H1 (cell line): ENCODE data around the gene ERC1. TPM values are rescaled to one million over a fixed set of nuclear protein-coding genes. Genes with fewer than 3 reads are reported as not detected.

ENCODE experiments used
- CTCF ChIA-PET: fragments of 300-600 bp; sonication (Branson Sonifier 250); formaldehyde crosslinking; loops from one replicate; lab custom pipeline; 2021; ENCODE audit not compliant: partially characterized antibody; lab: Charles Lee
- POLR2A ChIA-PET: fragments of 300-600 bp; sonication (Branson Sonifier 250); formaldehyde crosslinking; loops from one replicate; lab custom pipeline; 2021; ENCODE audit warnings: inconsistent platforms; ENCODE audit not compliant: partially characterized antibody; lab: Charles Lee
- DNase-seq, 2 experiments: peaks; one replicate each; pipeline versions ENCODE4 v3.0.0 to v3.0.0-alpha.2; 2010 to 2022; ENCODE audit warnings: low spot score in 2 of 2, low read depth in 1 of 2, mixed read lengths in 1 of 2
- FAIRE-seq: peaks from 2 replicates; lab custom pipeline; 2011; peaks lifted over from hg19 to GRCh38; lab: Jason Lieb, UNC
- H2AFZ ChIP-seq: 2 replicates; pipeline ENCODE4 v1.8.1; 2012; ENCODE audit warnings: low read length, inconsistent platforms
- H2AK5ac ChIP-seq: 2 replicates; pipeline ENCODE4 v1.6.1; 2013; ENCODE audit warnings: low read depth, low read length
- H2BK120ac ChIP-seq: replicated peaks from 2 replicates; pipeline ENCODE3; 2013; ENCODE audit warnings: low read depth, low read length, inconsistent platforms
- H2BK12ac ChIP-seq: 2 replicates; pipeline ENCODE4 v1.6.1; 2013; ENCODE audit warnings: low read depth, low read length
- H2BK15ac ChIP-seq: 2 replicates; pipeline ENCODE4 v1.6.1; 2013; ENCODE audit warnings: low read length
- H2BK20ac ChIP-seq: 2 replicates; pipeline ENCODE4 v1.6.1; 2013; ENCODE audit warnings: low read length
- H2BK5ac ChIP-seq: 2 replicates; pipeline ENCODE4 v1.6.1; 2013; ENCODE audit warnings: low read depth, low read length
- H3K14ac ChIP-seq: 2 replicates; pipeline ENCODE4 v1.6.1; 2013; ENCODE audit warnings: inconsistent platforms; ENCODE audit not compliant: insufficient read length
- H3K18ac ChIP-seq: 2 replicates; pipeline ENCODE4 v1.6.1; 2013; ENCODE audit warnings: low read length; ENCODE audit errors: extremely low read depth
- H3K23ac ChIP-seq: 2 replicates; pipeline ENCODE4 v1.6.1; 2013; ENCODE audit warnings: inconsistent platforms; ENCODE audit not compliant: insufficient read length
- H3K23me2 ChIP-seq: 2 replicates; pipeline ENCODE4 v1.6.1; 2013; ENCODE audit warnings: low read depth, low read length
- H3K27ac ChIP-seq: 2 replicates; pipeline ENCODE4 v1.6.1; 2011; ENCODE audit warnings: low read depth, low read length, inconsistent platforms
- H3K27me3 ChIP-seq, 4 experiments: replicated peaks in 1 of 4; 1 replicate in 1 of 4; 2 replicates in 3 of 4; pipeline versions ENCODE4 v1.6.1 to v1.8.1; 2011 to 2013; ENCODE audit warnings: low read length in 3 of 4, mild to moderate bottlenecking in 3 of 4, inconsistent platforms in 2 of 4, mixed read lengths in 2 of 4, moderate library complexity in 1 of 4; ENCODE audit not compliant: control insufficient read depth in 3 of 4, insufficient read depth in 3 of 4; ENCODE audit errors: extremely low read depth in 1 of 4
- H3K36me3 ChIP-seq, 4 experiments: 2 replicates each; pipeline versions ENCODE4 v1.6.1 to v1.8.1; 2011 to 2013; ENCODE audit warnings: mild to moderate bottlenecking in 4 of 4, low read length in 3 of 4, moderate library complexity in 2 of 4, control low read depth in 1 of 4, inconsistent platforms in 1 of 4; ENCODE audit not compliant: insufficient read depth in 4 of 4, control insufficient read depth in 2 of 4
- H3K4ac ChIP-seq: replicated peaks from 2 replicates; pipeline ENCODE3; 2013; ENCODE audit warnings: low read length, low read depth, mixed read lengths, inconsistent platforms; ENCODE audit not compliant: insufficient read length
- H3K4me1 ChIP-seq, 4 experiments: replicated peaks in 1 of 4; 1 replicate in 1 of 4; 2 replicates in 3 of 4; pipeline versions ENCODE4 v1.6.1 to v1.8.1; 2011 to 2013; ENCODE audit warnings: low read length in 3 of 4, inconsistent platforms in 2 of 4, mixed read lengths in 1 of 4; ENCODE audit not compliant: insufficient read depth in 4 of 4, control insufficient read depth in 3 of 4
- H3K4me2 ChIP-seq, 2 experiments: 2 replicates each; pipeline versions ENCODE4 v1.6.1 to v1.8.1; 2011 to 2013; ENCODE audit warnings: low read depth in 2 of 2, low read length in 2 of 2, control low read depth in 1 of 2, inconsistent platforms in 1 of 2, mild to moderate bottlenecking in 1 of 2; ENCODE audit not compliant: insufficient read depth in 1 of 2
- H3K4me3 ChIP-seq, 4 experiments: fragments of 200-600, 300-600 bp in 1 of 4; sonication (generic), shearing (Covaris generic), sonication (Bioruptor Twin) in 1 of 4; 2 replicates each; pipeline versions ENCODE4 v1.5.1 to v1.8.1; 2011 to 2016; ENCODE audit warnings: low read length in 4 of 4, low read depth in 3 of 4, control low read depth in 2 of 4, inconsistent platforms in 2 of 4, mild to moderate bottlenecking in 2 of 4, mixed read lengths in 1 of 4, moderate library complexity in 1 of 4; ENCODE audit not compliant: insufficient read depth in 2 of 4; ENCODE audit errors: extremely low read depth in 1 of 4
- H3K56ac ChIP-seq: replicated peaks from 2 replicates; pipeline ENCODE3; 2013; ENCODE audit warnings: low read depth, mild to moderate bottlenecking, mixed read lengths, low read length, inconsistent platforms; ENCODE audit not compliant: insufficient read length
- H3K79me1 ChIP-seq: 2 replicates; pipeline ENCODE4 v1.6.1; 2013; ENCODE audit warnings: low read depth, low read length, control low read depth
- H3K79me2 ChIP-seq, 2 experiments: 2 replicates each; pipeline versions ENCODE4 v1.6.1 to v1.8.1; 2012 to 2013; ENCODE audit warnings: low read length in 2 of 2, mild to moderate bottlenecking in 2 of 2, inconsistent platforms in 1 of 2; ENCODE audit not compliant: insufficient read depth in 2 of 2, control insufficient read depth in 1 of 2
- H3K9ac ChIP-seq, 4 experiments: replicated peaks in 1 of 4; 1 replicate in 1 of 4; 2 replicates in 3 of 4; pipeline versions ENCODE4 v1.6.1 to v1.8.1; 2011 to 2013; ENCODE audit warnings: low read depth in 3 of 4, low read length in 3 of 4, control low read depth in 2 of 4, mild to moderate bottlenecking in 2 of 4, moderate library complexity in 2 of 4, inconsistent platforms in 1 of 4; ENCODE audit errors: extremely low read depth in 1 of 4
- H3K9me3 ChIP-seq, 2 experiments: 2 replicates each; pipeline versions ENCODE4 v1.6.1 to v1.8.1; 2012 to 2013; ENCODE audit warnings: mild to moderate bottlenecking in 2 of 2, moderate library complexity in 2 of 2, control low read depth in 1 of 2, inconsistent platforms in 1 of 2, low read depth in 1 of 2, low read length in 1 of 2, mixed read lengths in 1 of 2; ENCODE audit not compliant: insufficient read depth in 2 of 2
- H4K20me1 ChIP-seq, 2 experiments: replicated peaks in 1 of 2; 2 replicates each; pipeline versions ENCODE3 to v1.8.1; 2011 to 2013; ENCODE audit warnings: inconsistent platforms in 2 of 2, low read length in 2 of 2, mild to moderate bottlenecking in 1 of 2; ENCODE audit not compliant: insufficient read depth in 2 of 2, control insufficient read depth in 1 of 2
- H4K5ac ChIP-seq: 2 replicates; pipeline ENCODE4 v1.6.1; 2013; ENCODE audit warnings: low read length, low read depth, mixed read lengths, inconsistent platforms; ENCODE audit not compliant: insufficient read length
- H4K8ac ChIP-seq: 2 replicates; pipeline ENCODE4 v1.8.0; 2013; ENCODE audit warnings: mild to moderate bottlenecking, moderate library complexity, low read length, inconsistent platforms; ENCODE audit not compliant: insufficient read depth; ENCODE audit errors: extremely low read depth
- H4K91ac ChIP-seq: replicated peaks from 2 replicates; pipeline ENCODE3; 2013; ENCODE audit warnings: low read length, mixed read lengths, inconsistent platforms; ENCODE audit not compliant: insufficient read length
- CTBP2 ChIP-seq: IDR thresholded peaks from 2 replicates; pipeline ENCODE4 v1.7.0; 2011; ENCODE audit warnings: borderline replicate concordance, mild to moderate bottlenecking, moderate library complexity, mixed read lengths, low read length; ENCODE audit not compliant: insufficient read depth, insufficient read length
- CTCF ChIP-seq, 3 experiments: IDR thresholded peaks; 1 replicate in 2 of 3; 2 replicates in 1 of 3; pipeline versions ENCODE4 v1.5.1 to v1.6.1; 2011; ENCODE audit warnings: low read length in 3 of 3, mild to moderate bottlenecking in 3 of 3, inconsistent platforms in 2 of 3, low read depth in 1 of 3, moderate library complexity in 1 of 3; ENCODE audit not compliant: insufficient read depth in 1 of 3; ENCODE audit errors: control extremely low read depth in 1 of 3
- EP300 ChIP-seq, 2 experiments: IDR thresholded peaks; 1 replicate in 1 of 2; 2 replicates in 1 of 2; pipeline ENCODE4 v1.6.1; 2011 to 2012; ENCODE audit warnings: low read depth in 2 of 2, low read length in 2 of 2, mild to moderate bottlenecking in 2 of 2, borderline replicate concordance in 1 of 2, inconsistent platforms in 1 of 2, moderate library complexity in 1 of 2
- HDAC6 ChIP-seq: IDR thresholded peaks from one replicate; pipeline ENCODE4 v1.7.1; 2012; ENCODE audit warnings: low read depth, mild to moderate bottlenecking, inconsistent platforms, low read length, moderate library complexity
- JUN ChIP-seq: IDR thresholded peaks from 2 replicates; pipeline ENCODE4 v1.6.1; 2011; ENCODE audit warnings: low read depth, mild to moderate bottlenecking, improper control_type of control experiment, low read length
- KDM1A ChIP-seq: fragments of 200-600, 300-600 bp; sonication (generic); IDR thresholded peaks from 2 replicates; pipeline ENCODE4 v1.7.1; 2016; ENCODE audit warnings: mild to moderate bottlenecking, low read length, borderline replicate concordance
- PHF8 ChIP-seq: fragments of 200-600 bp; sonication (generic); conservative IDR thresholded peaks from 2 replicates; pipeline ENCODE4 v1.7.1; 2012; ENCODE audit warnings: low read depth, mild to moderate bottlenecking, inconsistent platforms, low read length, moderate library complexity
- POLR2A ChIP-seq, 2 experiments: IDR thresholded peaks; 1 replicate in 1 of 2; 2 replicates in 1 of 2; pipeline ENCODE4 v1.6.1; 2011; ENCODE audit warnings: low read depth in 2 of 2, low read length in 2 of 2, mild to moderate bottlenecking in 2 of 2; ENCODE audit errors: control extremely low read depth in 1 of 2
- RBBP5 ChIP-seq: IDR thresholded peaks from 2 replicates; pipeline ENCODE4 v1.7.1; 2012; ENCODE audit warnings: low read depth, mild to moderate bottlenecking, inconsistent platforms, low read length, moderate library complexity, borderline replicate concordance
- RNF2 ChIP-seq: fragments of 200-900, 300-1000 bp; sonication (generic); IDR thresholded peaks from 2 replicates; pipeline ENCODE4 v1.7.1; 2016; ENCODE audit warnings: borderline replicate concordance, low read depth, mild to moderate bottlenecking, antibody characterized with exemption, low read length; ENCODE audit not compliant: poor library complexity, severe bottlenecking; ENCODE audit errors: missing control alignments
- TEAD4 ChIP-seq: IDR thresholded peaks from 2 replicates; pipeline ENCODE4 v1.6.1; 2012; ENCODE audit warnings: low read depth, low read length, inconsistent platforms, mixed read lengths
- WGBS, 2 experiments: shearing (Covaris generic) in 1 of 2; methylation state at CpG; one replicate each; pipeline versions ENCODE4 v1.1.6 to v1.1.7; 2013 to 2015; ENCODE audit warnings: low lambda C conversion rate in 2 of 2, mixed read lengths in 2 of 2, inconsistent platforms in 1 of 2, low coverage in 1 of 2, missing lambda C conversion rate in 1 of 2; ENCODE audit not compliant: insufficient replicate concordance in 2 of 2, insufficient coverage in 1 of 2, insufficient read length in 1 of 2; ENCODE audit errors: extremely low coverage in 1 of 2, missing lambda C conversion rate in 1 of 2; 5-methylcytosine and 5-hydroxymethylcytosine counted together
- polyA plus RNA-seq, 7 experiments: library from polyadenylated mRNA; depleted of rRNA in 3 of 7; stranded (reverse) in 5 of 7; unstranded in 2 of 7; fragments of >200 nt in 5 of 7; fragments of 200-250 nt in 2 of 7; gene quantifications; 1 replicate in 5 of 7; 2 replicates in 1 of 7; 4 replicates in 1 of 7; pipeline versions ENCODE4 v1.2.1 to v1.2.3, GENCODE V29; 2011 to 2013; ENCODE audit warnings: missing spikeins in 2 of 7, mixed read lengths in 2 of 7
- total RNA-seq: library from RNA; stranded (reverse); fragmentation: NEBNext Ultra II Directional; extraction: Animal tissue kit (Norgen Biotek cat#: 25700); gene quantifications from 2 replicates; pipeline ENCODE4 v1.2.1, GENCODE V29; 2021

Gene ERC1
- total and polyA plus RNA-seq, 2 of the 8 experiments (the other 6 are each of a cell fraction or from before 2014, with no cell fraction given) = 7.8 to 45.7 TPM

DNA sequence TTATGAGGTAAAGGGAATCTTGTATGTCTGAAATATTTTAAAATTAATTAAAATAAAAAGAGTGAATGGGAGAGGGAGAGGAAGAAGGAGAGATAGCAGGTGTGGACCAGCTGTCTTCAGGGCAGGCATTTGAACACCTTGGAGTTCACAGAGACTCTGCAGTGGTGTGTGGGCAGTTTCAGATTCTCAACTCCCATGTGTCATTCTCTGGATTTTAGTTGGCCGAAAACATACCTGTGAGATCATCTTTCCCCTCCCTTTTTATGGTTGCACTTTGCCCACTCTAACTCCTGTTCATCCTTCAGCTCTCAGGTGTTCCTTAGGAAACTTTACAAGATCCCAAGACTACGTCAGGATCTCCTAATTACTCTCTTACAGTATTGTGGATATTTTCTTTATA is 108.1 kb downstream of the ERC1 start:
- FAIRE-seq = no peak
- H3K4me1 ChIP-seq = peaks cover 0 to 7% (median 0%) of the 10 kb centered on the region in 4 experiments; a peak in 1 of 7 replicates
- H3K27ac ChIP-seq = no peak overlapping the region
- H3K23me2 ChIP-seq = no peaks in the 10 kb centered on the region
- WGBS, 2 experiments = 90% methylated on average over 2 of the region's 2 CpGs; no CpG with 5 or more reads in 1 of the 2 experiments
- H3K9ac ChIP-seq = no peak overlapping the region
- no peak for DNase-seq
- no peaks in the 10 kb centered on the region for H3K27me3 ChIP-seq
- H3K9me3 ChIP-seq = no peaks in the 10 kb centered on the region
- peaks cover 0 to 42% of the 10 kb centered on the region in 2 experiments; a peak in 2 of 4 replicates for H3K79me2 ChIP-seq
- no peak overlapping the region for H4K91ac ChIP-seq
- no peak overlapping the region for H2BK20ac ChIP-seq
- no peak overlapping the region for H3K14ac ChIP-seq
- H3K23ac ChIP-seq = no peak overlapping the region
- H2AK5ac ChIP-seq = no peak overlapping the region
- no peak overlapping the region for H2BK12ac ChIP-seq
- peaks cover 2% of the 10 kb centered on the region; the same call in 1 of the 2 replicates for H3K79me1 ChIP-seq
- H2AFZ ChIP-seq = no peak overlapping the region
- no peak overlapping the region for H3K4ac ChIP-seq
- no peak overlapping the region for H2BK15ac ChIP-seq
- no peak overlapping the region for H3K56ac ChIP-seq
- no peak overlapping the region for H4K8ac ChIP-seq
- H2BK5ac ChIP-seq = no peak overlapping the region
- H3K18ac ChIP-seq = no peak overlapping the region
- H4K5ac ChIP-seq = no peak overlapping the region
- H3K4me2 ChIP-seq = no peak overlapping the region
- ChIA-PET CTCF (no interaction called here), POLR2A (no interaction called here)
- no peaks in the 10 kb centered on the region for H3K36me3 ChIP-seq
- H4K20me1 ChIP-seq = peaks cover 0 to 3% of the 10 kb centered on the region in 2 experiments
- H2BK120ac ChIP-seq = no peak overlapping the region
- H3K4me3 ChIP-seq = no peak overlapping the region
- TF ChIP-seq RBBP5 (no peak), JUN (no peak), POLR2A (IDR thresholded peaks at IDR 0.05; ENCODE audit: control extremely low read depth in 1 of 2, low read depth in 2 of 2, low read length in 2 of 2) (no peak), CTCF (IDR thresholded peaks at IDR 0.05; ENCODE audit: control extremely low read depth in 1 of 3, insufficient read depth in 1 of 3, low read depth in 1 of 3, low read length in 3 of 3) (no peak), TEAD4 (no peak), EP300 (IDR thresholded peaks at IDR 0.05; ENCODE audit: borderline replicate concordance in 1 of 2, low read depth in 2 of 2, low read length in 2 of 2) (no peak), RNF2 (no peak), KDM1A (no peak), HDAC6 (no peak), PHF8 (no peak), CTBP2 (no peak)
